K562 (cell line): ENCODE results near the gene IKBKG. TPM values are rescaled to one million over a fixed set of nuclear protein-coding genes. Genes with fewer than 3 reads are reported as not detected.
A peak's percentile ranks its signal among the peaks of the same experiment; 100 is the strongest.

ENCODE experiments used
- ASH1L ChIP-seq: fragments of 450-650 bp; IDR thresholded peaks from 2 replicates; pipeline ENCODE4 v1.6.1; 2018; ENCODE audit warnings: borderline replicate concordance, mild to moderate bottlenecking, low read depth; ENCODE audit not compliant: partially characterized antibody
- ETV5 ChIP-seq: sonication (generic); formaldehyde crosslinking; IDR thresholded peaks from 2 replicates; pipeline ENCODE4 v1.4.0; 2020; ENCODE audit warnings: low read depth, mild to moderate bottlenecking, missing genetic modification reagents
- ILK ChIP-seq: fragments of 450-650 bp; IDR thresholded peaks from 2 replicates; pipeline ENCODE4 v1.6.1; 2016; ENCODE audit warnings: missing genetic modification characterization, low read depth, mild to moderate bottlenecking, missing compliant biosample characterization, moderate library complexity, borderline replicate concordance
- JUN ChIP-seq, 2 experiments: sonication (generic) in 1 of 2; formaldehyde crosslinking in 1 of 2; IDR thresholded peaks; 2 replicates each; pipeline versions ENCODE4 v1.6.1 to v1.8.0; 2012 to 2022; ENCODE audit warnings: borderline replicate concordance in 2 of 2, mild to moderate bottlenecking in 2 of 2, improper control_type of control experiment in 1 of 2, low read depth in 1 of 2, low read length in 1 of 2, missing genetic modification reagents in 1 of 2
- PTBP1 ChIP-seq: fragments of 200-400 bp; formaldehyde crosslinking; IDR thresholded peaks from 2 replicates; pipeline ENCODE4 v1.6.1; 2017; ENCODE audit warnings: low read depth, low read length
- PTRF ChIP-seq: fragments of 450-650 bp; IDR thresholded peaks from 2 replicates; pipeline ENCODE4 v1.6.1; 2016; ENCODE audit warnings: mild to moderate bottlenecking, missing genetic modification characterization, missing compliant biosample characterization
- RFX1 ChIP-seq: fragments of 450-650 bp; IDR thresholded peaks from 2 replicates; pipeline ENCODE4 v1.6.1; 2016; ENCODE audit warnings: mild to moderate bottlenecking, moderate library complexity
- SMAD4 ChIP-seq: fragments of 250-450 bp; sonication (Bioruptor Pico); conservative IDR thresholded peaks from 2 replicates; pipeline ENCODE4 v1.8.0; 2021; ENCODE audit warnings: inconsistent platforms, mild to moderate bottlenecking, moderate library complexity
- XRCC4 ChIP-seq: IDR thresholded peaks from one replicate; pipeline ENCODE4 v1.6.1; 2011; ENCODE audit not compliant: insufficient read depth, insufficient read length; ENCODE audit errors: extremely low read depth
- ZFP36 ChIP-seq: fragments of 150-350 bp; IDR thresholded peaks from 2 replicates; pipeline ENCODE4 v1.6.1; 2018; ENCODE audit warnings: low read length, low read depth; ENCODE audit not compliant: partially characterized antibody
- polyA plus RNA-seq, 8 experiments: library from polyadenylated mRNA; depleted of rRNA in 4 of 8; stranded (reverse) in 5 of 8; unstranded in 3 of 8; fragments of >200 nt; fragmentation: Nextera tagmentation in 2 of 8; fragmentation: Illumina TruSeq in 1 of 8; extraction: Ambion mirVana in 2 of 8; extraction: Trizol in 1 of 8; gene quantifications; 2 replicates each; pipeline versions ENCODE4 v1.2.1 to v1.2.3, GENCODE V29; 2011 to 2014; ENCODE audit warnings: inconsistent platforms in 1 of 8, missing spikeins in 1 of 8
- total RNA-seq, 7 experiments: library from RNA; depleted of rRNA in 6 of 7; stranded (reverse); fragments of >200 nt in 6 of 7; fragmentation: Illumina TruSeq in 2 of 7; extraction: Trizol in 2 of 7; gene quantifications; 2 replicates each; pipeline versions ENCODE4 v1.2.1 to v1.2.3, GENCODE V29; 2011 to 2021; ENCODE audit warnings: low replicate concordance in 1 of 7
- TF ChIP-seq, protein P1 (sequence below): fragments of 250-450 bp; sonication (Bioruptor Pico); IDR thresholded peaks from 2 replicates; pipeline ENCODE4 v1.9.0; 2021; ENCODE audit warnings: mild to moderate bottlenecking, inconsistent platforms
- TF ChIP-seq, protein P2 (sequence below): fragments of 450-650 bp; IDR thresholded peaks from 2 replicates; pipeline ENCODE4 v1.6.1; 2017; ENCODE audit warnings: antibody characterized with exemption, mild to moderate bottlenecking
- TF ChIP-seq, protein P3 (sequence below), 2 experiments: fragments of 450-650 bp; formaldehyde crosslinking in 1 of 2; IDR thresholded peaks; 2 replicates each; pipeline versions ENCODE4 v1.4.0 to v1.6.1; 2014 to 2020; ENCODE audit warnings: mild to moderate bottlenecking in 2 of 2, borderline replicate concordance in 1 of 2, low read depth in 1 of 2

The IKBKG gene
- total and polyA plus RNA-seq, 9 of the 15 experiments (the other 6 are each of a cell fraction or from before 2014, with no cell fraction given): 0.68 to 60.0 (median 21.9) TPM

DNA sequence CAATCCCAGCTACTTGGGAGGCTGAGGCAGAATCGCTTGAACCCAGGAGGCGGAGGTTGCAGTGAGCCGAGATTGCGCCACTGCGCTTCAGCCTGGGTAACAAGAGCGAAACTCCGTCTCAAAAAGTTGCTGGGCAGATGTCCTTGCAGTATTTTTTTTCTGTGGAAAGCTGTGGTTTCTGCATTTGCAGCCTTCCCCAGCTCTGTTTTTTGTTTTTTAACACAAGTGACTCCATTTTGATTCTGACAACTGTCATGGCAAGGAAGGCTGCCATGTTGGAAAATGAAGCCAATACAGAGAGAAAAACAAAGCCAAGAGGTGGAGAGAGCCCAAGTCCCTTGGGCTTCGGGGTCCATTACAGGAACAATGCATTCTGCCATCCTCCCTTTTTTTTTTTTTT lies 45.3 kb upstream of the IKBKG start (continued):
- TF ChIP-seq, protein P1, sequence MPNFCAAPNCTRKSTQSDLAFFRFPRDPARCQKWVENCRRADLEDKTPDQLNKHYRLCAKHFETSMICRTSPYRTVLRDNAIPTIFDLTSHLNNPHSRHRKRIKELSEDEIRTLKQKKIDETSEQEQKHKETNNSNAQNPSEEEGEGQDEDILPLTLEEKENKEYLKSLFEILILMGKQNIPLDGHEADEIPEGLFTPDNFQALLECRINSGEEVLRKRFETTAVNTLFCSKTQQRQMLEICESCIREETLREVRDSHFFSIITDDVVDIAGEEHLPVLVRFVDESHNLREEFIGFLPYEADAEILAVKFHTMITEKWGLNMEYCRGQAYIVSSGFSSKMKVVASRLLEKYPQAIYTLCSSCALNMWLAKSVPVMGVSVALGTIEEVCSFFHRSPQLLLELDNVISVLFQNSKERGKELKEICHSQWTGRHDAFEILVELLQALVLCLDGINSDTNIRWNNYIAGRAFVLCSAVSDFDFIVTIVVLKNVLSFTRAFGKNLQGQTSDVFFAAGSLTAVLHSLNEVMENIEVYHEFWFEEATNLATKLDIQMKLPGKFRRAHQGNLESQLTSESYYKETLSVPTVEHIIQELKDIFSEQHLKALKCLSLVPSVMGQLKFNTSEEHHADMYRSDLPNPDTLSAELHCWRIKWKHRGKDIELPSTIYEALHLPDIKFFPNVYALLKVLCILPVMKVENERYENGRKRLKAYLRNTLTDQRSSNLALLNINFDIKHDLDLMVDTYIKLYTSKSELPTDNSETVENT (CRISPR knock-in tag): no peak
- TF ChIP-seq, protein P2, sequence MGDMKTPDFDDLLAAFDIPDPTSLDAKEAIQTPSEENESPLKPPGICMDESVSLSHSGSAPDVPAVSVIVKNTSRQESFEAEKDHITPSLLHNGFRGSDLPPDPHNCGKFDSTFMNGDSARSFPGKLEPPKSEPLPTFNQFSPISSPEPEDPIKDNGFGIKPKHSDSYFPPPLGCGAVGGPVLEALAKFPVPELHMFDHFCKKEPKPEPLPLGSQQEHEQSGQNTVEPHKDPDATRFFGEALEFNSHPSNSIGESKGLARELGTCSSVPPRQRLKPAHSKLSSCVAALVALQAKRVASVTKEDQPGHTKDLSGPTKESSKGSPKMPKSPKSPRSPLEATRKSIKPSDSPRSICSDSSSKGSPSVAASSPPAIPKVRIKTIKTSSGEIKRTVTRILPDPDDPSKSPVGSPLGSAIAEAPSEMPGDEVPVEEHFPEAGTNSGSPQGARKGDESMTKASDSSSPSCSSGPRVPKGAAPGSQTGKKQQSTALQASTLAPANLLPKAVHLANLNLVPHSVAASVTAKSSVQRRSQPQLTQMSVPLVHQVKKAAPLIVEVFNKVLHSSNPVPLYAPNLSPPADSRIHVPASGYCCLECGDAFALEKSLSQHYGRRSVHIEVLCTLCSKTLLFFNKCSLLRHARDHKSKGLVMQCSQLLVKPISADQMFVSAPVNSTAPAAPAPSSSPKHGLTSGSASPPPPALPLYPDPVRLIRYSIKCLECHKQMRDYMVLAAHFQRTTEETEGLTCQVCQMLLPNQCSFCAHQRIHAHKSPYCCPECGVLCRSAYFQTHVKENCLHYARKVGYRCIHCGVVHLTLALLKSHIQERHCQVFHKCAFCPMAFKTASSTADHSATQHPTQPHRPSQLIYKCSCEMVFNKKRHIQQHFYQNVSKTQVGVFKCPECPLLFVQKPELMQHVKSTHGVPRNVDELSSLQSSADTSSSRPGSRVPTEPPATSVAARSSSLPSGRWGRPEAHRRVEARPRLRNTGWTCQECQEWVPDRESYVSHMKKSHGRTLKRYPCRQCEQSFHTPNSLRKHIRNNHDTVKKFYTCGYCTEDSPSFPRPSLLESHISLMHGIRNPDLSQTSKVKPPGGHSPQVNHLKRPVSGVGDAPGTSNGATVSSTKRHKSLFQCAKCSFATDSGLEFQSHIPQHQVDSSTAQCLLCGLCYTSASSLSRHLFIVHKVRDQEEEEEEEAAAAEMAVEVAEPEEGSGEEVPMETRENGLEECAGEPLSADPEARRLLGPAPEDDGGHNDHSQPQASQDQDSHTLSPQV: peak; percentile 79
- TF ChIP-seq ZFP36 (no peak), SMAD4 (CRISPR knock-in tag) (peak; percentile 56), JUN (IDR thresholded peaks at IDR 0.05; ENCODE audit: borderline replicate concordance, low read depth, low read length) (no peak), JUN (CRISPR knock-in tag; IDR thresholded peaks at IDR 0.05; ENCODE audit: borderline replicate concordance) (no peak), PTBP1 (no peak), ILK (tag) (no peak), RFX1 (no peak), ETV5 (no peak), ASH1L (no peak), XRCC4 (no peak), PTRF (tag) (peak; percentile 84)
- TF ChIP-seq, protein P3, sequence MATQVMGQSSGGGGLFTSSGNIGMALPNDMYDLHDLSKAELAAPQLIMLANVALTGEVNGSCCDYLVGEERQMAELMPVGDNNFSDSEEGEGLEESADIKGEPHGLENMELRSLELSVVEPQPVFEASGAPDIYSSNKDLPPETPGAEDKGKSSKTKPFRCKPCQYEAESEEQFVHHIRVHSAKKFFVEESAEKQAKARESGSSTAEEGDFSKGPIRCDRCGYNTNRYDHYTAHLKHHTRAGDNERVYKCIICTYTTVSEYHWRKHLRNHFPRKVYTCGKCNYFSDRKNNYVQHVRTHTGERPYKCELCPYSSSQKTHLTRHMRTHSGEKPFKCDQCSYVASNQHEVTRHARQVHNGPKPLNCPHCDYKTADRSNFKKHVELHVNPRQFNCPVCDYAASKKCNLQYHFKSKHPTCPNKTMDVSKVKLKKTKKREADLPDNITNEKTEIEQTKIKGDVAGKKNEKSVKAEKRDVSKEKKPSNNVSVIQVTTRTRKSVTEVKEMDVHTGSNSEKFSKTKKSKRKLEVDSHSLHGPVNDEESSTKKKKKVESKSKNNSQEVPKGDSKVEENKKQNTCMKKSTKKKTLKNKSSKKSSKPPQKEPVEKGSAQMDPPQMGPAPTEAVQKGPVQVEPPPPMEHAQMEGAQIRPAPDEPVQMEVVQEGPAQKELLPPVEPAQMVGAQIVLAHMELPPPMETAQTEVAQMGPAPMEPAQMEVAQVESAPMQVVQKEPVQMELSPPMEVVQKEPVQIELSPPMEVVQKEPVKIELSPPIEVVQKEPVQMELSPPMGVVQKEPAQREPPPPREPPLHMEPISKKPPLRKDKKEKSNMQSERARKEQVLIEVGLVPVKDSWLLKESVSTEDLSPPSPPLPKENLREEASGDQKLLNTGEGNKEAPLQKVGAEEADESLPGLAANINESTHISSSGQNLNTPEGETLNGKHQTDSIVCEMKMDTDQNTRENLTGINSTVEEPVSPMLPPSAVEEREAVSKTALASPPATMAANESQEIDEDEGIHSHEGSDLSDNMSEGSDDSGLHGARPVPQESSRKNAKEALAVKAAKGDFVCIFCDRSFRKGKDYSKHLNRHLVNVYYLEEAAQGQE (IDR thresholded peaks at IDR 0.05; ENCODE audit: borderline replicate concordance): no peak
- TF ChIP-seq, protein P3 (CRISPR knock-in tag; IDR thresholded peaks at IDR 0.05; ENCODE audit: low read depth): no peak
